Mucosa of stomach (tissue), 1 donor: ENCODE data around the gene LUZP1.

Source experiments
- H3K27me3 ChIP-seq: one replicate; pipeline ENCODE4 v1.7.0; 2013; ENCODE audit warnings: mild to moderate bottlenecking, low read length; ENCODE audit not compliant: control insufficient read depth, insufficient read depth
- H3K36me3 ChIP-seq: one replicate; pipeline ENCODE4 v1.7.0; 2013; ENCODE audit warnings: low read length; ENCODE audit not compliant: control insufficient read depth, insufficient read depth
- H3K4me1 ChIP-seq: one replicate; pipeline ENCODE4 v1.7.0; 2013; ENCODE audit warnings: mild to moderate bottlenecking, low read length; ENCODE audit not compliant: control insufficient read depth, insufficient read depth
- H3K4me3 ChIP-seq: one replicate; pipeline ENCODE4 v1.7.0; 2013; ENCODE audit warnings: low read length
- H3K9ac ChIP-seq: one replicate; pipeline ENCODE4 v1.7.0; 2013; ENCODE audit warnings: mild to moderate bottlenecking, low read length, moderate library complexity
- H3K9me3 ChIP-seq: one replicate; pipeline ENCODE4 v1.7.0; 2013; ENCODE audit warnings: mild to moderate bottlenecking, low read length, moderate library complexity; ENCODE audit not compliant: control insufficient read depth
- donor health status: Pancreatic carcinoma.

Gene LUZP1

GRCh38 chr1:23168445-23169194 lies at the start of gene LUZP1:
Gene LUZP1, minus strand, starts transcription at chr1:23168856.
- Histone ChIP-seq H3K4me1 (peaks cover 6% of the 10 kb centered on the region), H3K4me3 (peak within 1 kb of the TSS; percentile 84), H3K9me3 (no peaks in the 10 kb centered on the region), H3K9ac (peak within 1 kb of the TSS; percentile 80), H3K27me3 (no peaks in the 10 kb centered on the region), H3K36me3 (no peaks in the 10 kb centered on the region)

GRCh38 chr1:23217421-23218115 lies 48.9 kb upstream of the LUZP1 start, which contains the start of gene HTR1D:
Gene HTR1D, minus strand, starts transcription at chr1:23217502. Its CDS starts 23,283 bp downstream, at chr1:23194219.
- peaks cover 5% of the 10 kb centered on the region for H3K4me1 ChIP-seq
- no peaks in the 10 kb centered on the region for H3K36me3 ChIP-seq
- no peaks in the 10 kb centered on the region for H3K9me3 ChIP-seq
- H3K4me3 ChIP-seq: peak within 1 kb of the TSS; percentile 14
- H3K9ac ChIP-seq: no peak within 1 kb of the TSS
- peaks cover 42% of the 10 kb centered on the region for H3K27me3 ChIP-seq

- Histone ChIP-seq H3K4me3 (peak overlapping the region; percentile 14), H3K9me3 (no peaks in the 10 kb centered on the region), H3K36me3 (no peaks in the 10 kb centered on the region), H3K27me3 (peaks cover 48% of the 10 kb centered on the region), H3K9ac (no peak overlapping the region), H3K4me1 (peaks cover 5% of the 10 kb centered on the region)
Observed at GRCh38 chr1:23216771-23217420, 48.2 kb upstream of the LUZP1 start.

- H3K4me3 ChIP-seq: no peak overlapping the region
- H3K9me3 ChIP-seq: no peaks in the 10 kb centered on the region
- peaks cover 55% of the 10 kb centered on the region for H3K27me3 ChIP-seq
- no peaks in the 10 kb centered on the region for H3K36me3 ChIP-seq
- peaks cover 5% of the 10 kb centered on the region for H3K4me1 ChIP-seq
- no peak overlapping the region for H3K9ac ChIP-seq
Observed at GRCh38 chr1:23215751-23216449, 47.2 kb upstream of the LUZP1 start.

GRCh38 chr1:23215291-23215690 lies 46.6 kb upstream of the LUZP1 start:
- H3K36me3 ChIP-seq: no peaks in the 10 kb centered on the region
- peaks cover 5% of the 10 kb centered on the region for H3K4me1 ChIP-seq
- no peaks in the 10 kb centered on the region for H3K9me3 ChIP-seq
- peaks cover 61% of the 10 kb centered on the region for H3K27me3 ChIP-seq
- no peak overlapping the region for H3K4me3 ChIP-seq
- H3K9ac ChIP-seq: no peak overlapping the region

GRCh38 chr1:23214640-23215039 lies 46.0 kb upstream of the LUZP1 start:
- Histone ChIP-seq H3K4me3 (no peak overlapping the region), H3K36me3 (no peaks in the 10 kb centered on the region), H3K27me3 (peaks cover 62% of the 10 kb centered on the region), H3K9ac (no peak overlapping the region), H3K9me3 (no peaks in the 10 kb centered on the region), H3K4me1 (peaks cover 5% of the 10 kb centered on the region)

- H3K4me3 ChIP-seq: no peak overlapping the region
- H3K9ac ChIP-seq: no peak overlapping the region
- H3K36me3 ChIP-seq: no peaks in the 10 kb centered on the region
- no peaks in the 10 kb centered on the region for H3K9me3 ChIP-seq
- peaks cover 44% of the 10 kb centered on the region for H3K27me3 ChIP-seq
- H3K4me1 ChIP-seq: peaks cover 5% of the 10 kb centered on the region
Observed at GRCh38 chr1:23211955-23212354, 43.3 kb upstream of the LUZP1 start.

- H3K27me3 ChIP-seq: peaks cover 34% of the 10 kb centered on the region
- no peaks in the 10 kb centered on the region for H3K9me3 ChIP-seq
- H3K4me1 ChIP-seq: no peaks in the 10 kb centered on the region
- no peak overlapping the region for H3K4me3 ChIP-seq
- H3K36me3 ChIP-seq: no peaks in the 10 kb centered on the region
- H3K9ac ChIP-seq: no peak overlapping the region
Observed at GRCh38 chr1:23210963-23211362, 42.3 kb upstream of the LUZP1 start.

- no peaks in the 10 kb centered on the region for H3K9me3 ChIP-seq
- H3K36me3 ChIP-seq: no peaks in the 10 kb centered on the region
- H3K9ac ChIP-seq: no peak overlapping the region
- H3K27me3 ChIP-seq: peaks cover 28% of the 10 kb centered on the region
- H3K4me1 ChIP-seq: no peaks in the 10 kb centered on the region
- no peak overlapping the region for H3K4me3 ChIP-seq
Observed at GRCh38 chr1:23210351-23210785, 41.7 kb upstream of the LUZP1 start.

GRCh38 chr1:23209770-23210169 lies 41.1 kb upstream of the LUZP1 start:
- no peaks in the 10 kb centered on the region for H3K9me3 ChIP-seq
- H3K9ac ChIP-seq: no peak overlapping the region
- peaks cover 23% of the 10 kb centered on the region for H3K27me3 ChIP-seq
- no peaks in the 10 kb centered on the region for H3K36me3 ChIP-seq
- no peak overlapping the region for H3K4me3 ChIP-seq
- no peaks in the 10 kb centered on the region for H3K4me1 ChIP-seq

- Histone ChIP-seq H3K4me3 (no peak overlapping the region), H3K4me1 (no peaks in the 10 kb centered on the region), H3K36me3 (no peaks in the 10 kb centered on the region), H3K27me3 (peaks cover 20% of the 10 kb centered on the region), H3K9ac (no peak overlapping the region), H3K9me3 (no peaks in the 10 kb centered on the region)
Observed at GRCh38 chr1:23208527-23208926, 39.9 kb upstream of the LUZP1 start.
